Stimulated activated CD4-positive, alpha-beta T cell treated with anti-CD3 and anti-CD28 coated beads, TNF-alpha, amount 100 ng/mL, for 48 hours (primary cell): ENCODE data around the gene PTPRR.
"Not testable (repeated sequence)": the region's sequence is repeated elsewhere in the genome, so short reads cannot be mapped to it uniquely, and the experiment has no call there.

Experiments
- DNase-seq, 3 donors: peaks; one replicate each; pipeline ENCODE4 v3.0.0-alpha.2; 2020; ENCODE audit warnings: low read depth in 3 of 3

The PTPRR gene

GRCh38 chr12:70840656-70841350 lies 79.7 kb downstream of the PTPRR start:
- no peak for DNase-seq

GRCh38 chr12:70839544-70839943 lies 81.0 kb downstream of the PTPRR start:
- no peak for DNase-seq

- no peak for DNase-seq
Measured at GRCh38 chr12:70838127-70838526, 82.4 kb downstream of the PTPRR start.

GRCh38 chr12:70837026-70837425 lies 83.5 kb downstream of the PTPRR start:
- no peak for DNase-seq

- no peak for DNase-seq
Measured at GRCh38 chr12:70835948-70836347, 84.6 kb downstream of the PTPRR start.

- DNase-seq = no peak
Measured at GRCh38 chr12:70831543-70831942, 89.0 kb downstream of the PTPRR start.

- no peak for DNase-seq
Measured at GRCh38 chr12:70830221-70831061, 90.1 kb downstream of the PTPRR start.

- no peak for DNase-seq
Measured at GRCh38 chr12:70829070-70829469, 91.5 kb downstream of the PTPRR start.

GRCh38 chr12:70828351-70828750 lies 92.2 kb downstream of the PTPRR start:
- no peak for DNase-seq

GRCh38 chr12:70826156-70826555 lies 94.4 kb downstream of the PTPRR start:
- no peak for DNase-seq

GRCh38 chr12:70824511-70824910 lies 96.0 kb downstream of the PTPRR start:
- no peak for DNase-seq

- no peak for DNase-seq
Measured at GRCh38 chr12:70823182-70823976, 97.2 kb downstream of the PTPRR start.

GRCh38 chr12:70822412-70822811 lies 98.1 kb downstream of the PTPRR start:
- no peak for DNase-seq

GRCh38 chr12:70815971-70816391 lies 104.6 kb downstream of the PTPRR start:
- DNase-seq = no peak

- no peak for DNase-seq
Measured at GRCh38 chr12:70815056-70815455, 105.5 kb downstream of the PTPRR start.

GRCh38 chr12:70813559-70813958 lies 107.0 kb downstream of the PTPRR start:
- DNase-seq = no peak

- DNase-seq = no peak
Measured at GRCh38 chr12:70812136-70812535, 108.4 kb downstream of the PTPRR start.

GRCh38 chr12:70809887-70810286 lies 110.7 kb downstream of the PTPRR start:
- DNase-seq = no peak

GRCh38 chr12:70807993-70808392 lies 112.5 kb downstream of the PTPRR start:
- not testable (repeated sequence) for DNase-seq

GRCh38 chr12:70806827-70807226 lies 113.7 kb downstream of the PTPRR start:
- no peak for DNase-seq

GRCh38 chr12:70806043-70806442 lies 114.5 kb downstream of the PTPRR start:
- DNase-seq = no peak

- DNase-seq = no peak
Measured at GRCh38 chr12:70798016-70798783, 122.3 kb downstream of the PTPRR start.
